22Rv1 (cell line): ENCODE results near the gene DENND1A.
A peak's percentile ranks its signal among the peaks of the same experiment; 100 is the strongest.

Source experiments
- H3K27ac ChIP-seq: fragments of 450-650 bp; 2 replicates; pipeline ENCODE4 v1.5.1; 2017
- ZFX ChIP-seq: fragments of 450-650 bp; IDR thresholded peaks from 2 replicates; pipeline ENCODE4 v1.6.1; 2017; ENCODE audit warnings: antibody characterized with exemption, borderline replicate concordance
- TF ChIP-seq, protein P1 (sequence below): fragments of 450-650 bp; IDR thresholded peaks from 2 replicates; pipeline ENCODE4 v1.5.1; 2017; ENCODE audit warnings: mild to moderate bottlenecking

DENND1A gene

DNA sequence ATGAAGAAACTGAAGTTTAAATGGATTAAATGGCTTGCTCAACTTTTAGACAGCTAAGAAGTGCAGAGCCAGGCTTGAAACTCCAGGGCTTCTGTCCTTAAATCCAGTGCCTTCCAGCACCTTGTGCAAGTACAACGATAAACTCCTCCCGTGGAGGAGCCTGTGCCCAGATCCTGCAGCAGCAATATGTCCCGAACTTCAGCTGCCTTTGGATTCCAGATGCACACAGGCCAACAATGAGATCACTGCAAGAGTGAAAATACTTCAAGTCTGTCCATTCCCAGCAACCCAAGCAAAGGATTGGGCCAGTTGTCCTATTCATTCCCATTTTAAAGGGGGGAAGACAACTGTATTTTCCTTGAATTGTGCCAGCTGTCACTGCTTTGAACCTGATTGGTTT lies 374.3 kb downstream of the DENND1A start:
- TF ChIP-seq, protein P1, sequence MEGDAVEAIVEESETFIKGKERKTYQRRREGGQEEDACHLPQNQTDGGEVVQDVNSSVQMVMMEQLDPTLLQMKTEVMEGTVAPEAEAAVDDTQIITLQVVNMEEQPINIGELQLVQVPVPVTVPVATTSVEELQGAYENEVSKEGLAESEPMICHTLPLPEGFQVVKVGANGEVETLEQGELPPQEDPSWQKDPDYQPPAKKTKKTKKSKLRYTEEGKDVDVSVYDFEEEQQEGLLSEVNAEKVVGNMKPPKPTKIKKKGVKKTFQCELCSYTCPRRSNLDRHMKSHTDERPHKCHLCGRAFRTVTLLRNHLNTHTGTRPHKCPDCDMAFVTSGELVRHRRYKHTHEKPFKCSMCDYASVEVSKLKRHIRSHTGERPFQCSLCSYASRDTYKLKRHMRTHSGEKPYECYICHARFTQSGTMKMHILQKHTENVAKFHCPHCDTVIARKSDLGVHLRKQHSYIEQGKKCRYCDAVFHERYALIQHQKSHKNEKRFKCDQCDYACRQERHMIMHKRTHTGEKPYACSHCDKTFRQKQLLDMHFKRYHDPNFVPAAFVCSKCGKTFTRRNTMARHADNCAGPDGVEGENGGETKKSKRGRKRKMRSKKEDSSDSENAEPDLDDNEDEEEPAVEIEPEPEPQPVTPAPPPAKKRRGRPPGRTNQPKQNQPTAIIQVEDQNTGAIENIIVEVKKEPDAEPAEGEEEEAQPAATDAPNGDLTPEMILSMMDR, result no peak
- no peak for TF ChIP-seq ZFX
- no peak overlapping the region for H3K27ac ChIP-seq

DNA sequence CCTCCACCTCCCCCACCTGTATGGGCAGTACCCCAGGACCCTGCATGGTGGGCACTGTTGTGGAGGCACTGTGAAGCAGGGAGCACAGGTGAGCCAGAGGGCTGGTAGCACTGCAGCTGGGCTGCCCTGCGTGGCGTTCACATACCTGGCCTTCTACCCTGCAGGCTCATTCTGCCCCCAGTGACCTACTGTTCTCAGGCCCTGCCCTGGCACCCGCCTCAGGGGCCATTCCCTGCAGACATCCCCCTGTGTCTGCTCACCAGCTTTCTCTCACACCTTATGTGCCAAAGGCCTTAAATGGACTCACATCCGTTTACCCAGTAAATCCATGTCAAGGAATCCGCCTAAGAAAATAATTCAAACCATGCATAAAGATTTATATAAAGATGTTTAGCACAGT lies 377.4 kb downstream of the DENND1A start:
- TF ChIP-seq ZFX, result no peak
- TF ChIP-seq, protein P1, result no peak
- no peak overlapping the region for H3K27ac ChIP-seq

DNA sequence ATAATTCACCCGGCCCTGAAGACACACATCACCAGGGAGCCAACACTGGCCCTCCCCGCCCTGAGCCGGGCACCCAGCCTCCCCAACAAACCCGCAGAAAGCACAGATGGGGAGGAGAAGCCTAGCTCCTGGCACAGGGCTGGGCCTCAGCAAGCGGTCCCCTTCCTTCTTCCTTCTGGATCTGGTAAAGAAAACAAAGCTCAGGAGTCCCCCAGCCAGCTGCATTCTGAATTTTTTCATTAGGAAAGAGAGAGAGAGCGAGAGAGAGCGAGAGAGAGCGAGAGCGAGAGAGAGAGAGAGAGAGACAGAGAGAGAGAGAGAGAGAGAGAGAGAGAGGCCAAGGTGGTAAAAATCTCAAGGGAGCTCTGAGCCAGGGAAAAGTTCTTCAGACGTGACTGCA lies 378.2 kb downstream of the DENND1A start:
- no peak overlapping the region for H3K27ac ChIP-seq
- TF ChIP-seq, protein P1, result no peak
- no peak for TF ChIP-seq ZFX

DNA sequence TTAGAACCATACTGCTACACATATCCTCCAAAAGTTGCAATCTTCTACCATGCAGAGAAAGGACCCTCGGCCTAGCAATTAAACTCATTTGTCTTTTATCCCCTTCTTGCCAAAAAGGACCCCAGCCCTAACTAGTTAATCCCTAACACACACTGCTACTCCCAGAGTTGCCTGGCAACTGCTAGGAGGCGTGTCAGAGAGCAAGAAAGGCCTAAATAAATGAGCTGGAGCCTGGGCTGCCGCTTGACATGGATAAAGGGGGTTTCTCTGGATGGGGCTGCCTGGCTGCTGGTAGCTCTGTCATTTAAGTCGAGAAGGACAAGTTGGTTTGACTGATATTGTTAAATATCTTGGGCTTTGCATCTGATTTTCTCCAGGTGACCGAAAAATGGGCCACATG lies 379.1 kb downstream of the DENND1A start:
- no peak for TF ChIP-seq ZFX
- TF ChIP-seq, protein P1, result no peak
- H3K27ac ChIP-seq, result no peak overlapping the region

DNA sequence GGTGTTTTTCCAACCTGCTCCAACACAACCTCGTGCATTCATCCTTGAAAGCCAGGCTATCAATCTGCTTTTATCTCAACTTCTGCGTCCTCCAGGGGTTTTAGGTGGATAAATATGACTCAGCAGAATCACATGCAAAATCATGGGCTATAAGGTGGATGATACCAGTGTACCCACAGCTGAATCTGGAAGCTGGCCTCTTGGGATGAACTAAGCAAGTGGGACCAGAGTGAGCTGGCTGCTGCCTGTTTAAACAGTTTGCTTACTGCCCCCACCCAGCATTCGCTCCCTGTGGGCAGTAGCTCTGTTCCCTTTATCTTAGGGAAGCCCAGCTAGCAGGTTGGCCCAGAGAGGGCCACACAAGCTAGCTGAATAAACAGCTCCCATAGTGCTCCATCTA lies 379.9 kb downstream of the DENND1A start:
- H3K27ac ChIP-seq, result no peak overlapping the region

DNA sequence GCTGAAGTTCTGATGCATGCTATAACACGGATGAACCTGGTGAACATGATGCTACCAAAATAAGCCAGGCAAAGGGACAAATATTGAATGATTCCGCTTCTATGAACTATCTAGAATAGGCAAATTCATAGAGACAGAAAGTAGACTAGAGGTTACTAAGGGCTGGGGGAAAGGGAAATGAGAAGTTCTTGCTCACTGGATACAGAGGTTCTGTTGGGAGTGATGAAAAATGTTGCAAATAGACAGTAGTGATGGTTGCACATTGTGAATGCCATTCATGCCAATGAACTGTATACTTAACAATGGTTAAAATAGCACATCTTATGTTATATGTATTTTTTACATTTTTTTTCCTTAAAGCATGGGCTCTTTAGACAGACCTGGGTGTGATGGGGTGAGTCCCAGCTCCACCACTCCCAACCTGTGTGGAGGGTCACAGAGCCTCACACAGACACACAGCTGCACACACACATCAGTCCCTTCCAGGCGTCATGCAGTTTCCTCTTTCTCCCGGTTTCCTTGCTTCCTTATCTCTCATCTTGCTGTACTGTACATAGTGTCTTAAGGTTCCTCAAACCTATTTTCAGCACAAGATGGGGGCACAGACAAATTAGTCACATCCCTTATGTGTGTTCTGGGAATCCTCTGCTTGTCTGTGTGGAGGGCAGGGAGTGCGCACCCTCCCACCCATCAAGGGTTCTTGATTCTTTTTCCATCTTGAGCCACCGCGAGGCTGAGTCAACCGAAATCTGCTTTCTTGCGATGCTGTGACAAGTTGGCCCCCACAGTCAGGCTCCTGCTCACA lies 381.0 kb downstream of the DENND1A start:
- TF ChIP-seq, protein P1, result no peak
- no peak for TF ChIP-seq ZFX
- no peak overlapping the region for H3K27ac ChIP-seq

More for the DNA sequence above, 379.9 kb downstream of the DENND1A start:
- no peak for TF ChIP-seq ZFX
- TF ChIP-seq, protein P1, result no peak

DNA sequence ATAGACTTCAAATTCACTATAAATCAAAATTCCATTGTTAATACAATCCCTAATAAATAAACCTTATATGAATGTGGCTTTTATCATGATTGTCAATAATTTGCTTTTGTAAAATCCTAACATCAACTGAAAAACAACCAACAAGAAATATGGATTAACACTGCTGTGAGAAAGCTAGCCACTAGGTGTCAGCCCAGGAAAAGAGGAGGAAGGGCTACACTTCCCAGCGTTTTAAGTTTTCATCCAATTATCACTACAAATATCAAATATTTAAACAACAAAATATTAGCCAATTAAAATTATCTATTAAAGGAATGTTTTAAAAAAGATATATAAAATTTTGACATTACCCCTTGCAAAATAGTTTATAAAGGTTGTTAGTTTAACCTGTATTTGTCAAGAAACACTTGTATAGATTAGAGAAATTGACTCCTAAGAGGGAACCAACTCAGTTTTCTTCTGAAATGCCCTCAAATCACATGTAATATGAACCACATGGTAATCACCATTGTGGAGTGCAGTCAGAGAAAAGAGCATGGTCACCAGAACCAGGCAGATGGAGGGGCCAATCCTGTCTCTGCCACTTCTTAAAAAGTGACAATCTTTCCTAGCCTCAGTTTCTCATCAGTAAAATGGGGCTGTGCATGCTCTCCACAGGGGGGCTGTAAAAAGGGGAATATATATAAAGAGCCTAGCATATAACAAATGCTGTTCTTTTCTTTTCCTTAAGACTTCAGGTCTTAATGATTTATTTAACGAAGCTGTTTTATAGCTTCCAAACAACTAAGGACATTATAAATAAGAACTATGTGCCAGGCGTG lies 385.7 kb downstream of the DENND1A start:
- TF ChIP-seq ZFX, result no peak
- TF ChIP-seq, protein P1, result peak; percentile 90

More for the DNA sequence above, 385.7 kb downstream of the DENND1A start:
- H3K27ac ChIP-seq, result no peak overlapping the region
